ENCODE measurements around the gene PFN2. TPM values are rescaled to one million over a fixed set of nuclear protein-coding genes. Genes with fewer than 3 reads are reported as not detected.
"Not testable (repeated sequence)": the region's sequence is repeated elsewhere in the genome, so short reads cannot be mapped to it uniquely, and the experiment has no call there.

The PFN2 gene
- total and polyA plus RNA-seq, 5 donors from 2014 or later, result 2.2 to 4.1 (median 3.3) TPM

GRCh38 chr3:149999421-149999820 is 28.7 kb upstream of the PFN2 start:
- H3K4me1 Mint-ChIP-seq, result no peaks in the 10 kb centered on the region
- Histone ChIP-seq H3K36me3 (ENCODE audit: control insufficient read depth, insufficient read depth, low read length) (no peaks in the 10 kb centered on the region), H3K4me1 (ENCODE audit: control insufficient read depth, insufficient read depth, low read length, poor library complexity, severe bottlenecking) (no peaks in the 10 kb centered on the region), H3K27ac (ENCODE audit: insufficient read depth, low read length, poor library complexity, severe bottlenecking) (no peak overlapping the region), H3K4me3 (ENCODE audit: low read depth, low read length) (no peak overlapping the region), H3K9me3 (ENCODE audit: control insufficient read depth in 2 of 2, low read length in 2 of 2) (peaks cover 5 to 11% of the 10 kb centered on the region in 2 experiments), H3K27me3 (ENCODE audit: control insufficient read depth, insufficient read depth, low read length) (peaks cover 2% of the 10 kb centered on the region)
- DNase-seq (no peak), ATAC-seq (ENCODE audit: low read depth in 2 of 2) (no peak)
- H3K9me3 Mint-ChIP-seq, result peaks cover 0 to 20% (median 10%) of the 10 kb centered on the region in 7 donors
- H3K27me3 Mint-ChIP-seq, result peaks cover 31% of the 10 kb centered on the region
- no peak overlapping the region for H3K27ac Mint-ChIP-seq
- H3K4me3 Mint-ChIP-seq, result no peak overlapping the region
- H3K36me3 Mint-ChIP-seq, result no peaks in the 10 kb centered on the region

DNA sequence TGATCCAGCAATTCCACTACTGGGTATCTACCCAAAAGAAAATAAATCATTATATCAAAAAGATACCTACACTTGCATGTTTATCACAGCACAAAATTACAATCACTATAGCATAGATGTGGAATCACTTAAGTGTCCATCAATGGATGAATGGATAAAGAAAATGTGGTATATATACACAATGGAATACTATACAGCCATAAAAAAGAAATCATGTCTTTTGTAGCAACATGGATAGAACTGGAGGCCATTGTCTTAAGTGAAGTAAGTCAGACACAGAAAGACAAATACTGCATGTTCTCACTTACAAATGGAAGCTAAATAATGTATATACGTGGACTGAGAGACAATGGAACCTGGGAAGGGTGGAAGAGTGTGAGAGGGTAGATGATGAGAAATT is 28.3 kb upstream of the PFN2 start:
- DNase-seq, result no peak
- H3K36me3 ChIP-seq (ENCODE audit: control insufficient read depth, insufficient read depth, low read length), result no peaks in the 10 kb centered on the region
- Mint-ChIP-seq H3K36me3 (no peaks in the 10 kb centered on the region), H3K4me3 (no peak overlapping the region), H3K27me3 (peaks cover 31% of the 10 kb centered on the region), H3K27ac (no peak overlapping the region), H3K4me1 (no peaks in the 10 kb centered on the region), H3K9me3 (peaks cover 0 to 21% (median 10%) of the 10 kb centered on the region in 7 donors)
- no peak overlapping the region for H3K4me3 ChIP-seq (ENCODE audit: low read depth, low read length)
- H3K9me3 ChIP-seq (ENCODE audit: control insufficient read depth in 2 of 2, low read length in 2 of 2), result peaks cover 7 to 14% of the 10 kb centered on the region in 2 experiments
- no peaks in the 10 kb centered on the region for H3K4me1 ChIP-seq (ENCODE audit: control insufficient read depth, insufficient read depth, low read length, poor library complexity, severe bottlenecking)
- no peak overlapping the region for H3K27ac ChIP-seq (ENCODE audit: insufficient read depth, low read length, poor library complexity, severe bottlenecking)
- peaks cover 2% of the 10 kb centered on the region for H3K27me3 ChIP-seq (ENCODE audit: control insufficient read depth, insufficient read depth, low read length)
- ATAC-seq (ENCODE audit: low read depth in 2 of 2), result no peak

GRCh38 chr3:149992416-149993058 is 21.8 kb upstream of the PFN2 start:
- H3K4me1 Mint-ChIP-seq, result no peaks in the 10 kb centered on the region
- no peak overlapping the region for H3K27ac ChIP-seq (ENCODE audit: insufficient read depth, low read length, poor library complexity, severe bottlenecking)
- H3K9me3 Mint-ChIP-seq, result peaks cover 0 to 20% (median 10%) of the 10 kb centered on the region in 7 donors
- H3K4me1 ChIP-seq (ENCODE audit: control insufficient read depth, insufficient read depth, low read length, poor library complexity, severe bottlenecking), result no peaks in the 10 kb centered on the region
- H3K27me3 Mint-ChIP-seq, result peaks cover 17% of the 10 kb centered on the region
- H3K36me3 Mint-ChIP-seq, result no peaks in the 10 kb centered on the region
- ATAC-seq (ENCODE audit: low read depth in 2 of 2), result no peak
- H3K4me3 Mint-ChIP-seq, result no peak overlapping the region
- no peak overlapping the region for H3K27ac Mint-ChIP-seq
- H3K27me3 ChIP-seq (ENCODE audit: control insufficient read depth, insufficient read depth, low read length), result peaks cover 4% of the 10 kb centered on the region
- no peaks in the 10 kb centered on the region for H3K36me3 ChIP-seq (ENCODE audit: control insufficient read depth, insufficient read depth, low read length)
- peaks cover 9 to 19% of the 10 kb centered on the region in 2 experiments for H3K9me3 ChIP-seq (ENCODE audit: control insufficient read depth in 2 of 2, low read length in 2 of 2)
- H3K4me3 ChIP-seq (ENCODE audit: low read depth, low read length), result no peak overlapping the region
- DNase-seq, result no peak

GRCh38 chr3:149990423-149990948 is 19.8 kb upstream of the PFN2 start:
- Histone ChIP-seq H3K27ac (ENCODE audit: insufficient read depth, low read length, poor library complexity, severe bottlenecking) (no peak overlapping the region), H3K36me3 (ENCODE audit: control insufficient read depth, insufficient read depth, low read length) (no peaks in the 10 kb centered on the region), H3K9me3 (ENCODE audit: control insufficient read depth in 2 of 2, low read length in 2 of 2) (peaks cover 9 to 19% of the 10 kb centered on the region in 2 experiments), H3K4me3 (ENCODE audit: low read depth, low read length) (no peak overlapping the region), H3K27me3 (ENCODE audit: control insufficient read depth, insufficient read depth, low read length) (peaks cover 4% of the 10 kb centered on the region), H3K4me1 (ENCODE audit: control insufficient read depth, insufficient read depth, low read length, poor library complexity, severe bottlenecking) (no peaks in the 10 kb centered on the region)
- Mint-ChIP-seq H3K27me3 (peaks cover 5% of the 10 kb centered on the region), H3K36me3 (no peaks in the 10 kb centered on the region), H3K9me3 (peaks cover 0 to 13% (median 8%) of the 10 kb centered on the region in 7 donors), H3K4me1 (no peaks in the 10 kb centered on the region), H3K4me3 (no peak overlapping the region), H3K27ac (no peak overlapping the region)
- ATAC-seq (ENCODE audit: low read depth in 2 of 2) (no peak), DNase-seq (no peak)

- peaks cover 8% of the 10 kb centered on the region for H3K27me3 ChIP-seq (ENCODE audit: control insufficient read depth, insufficient read depth, low read length)
- Mint-ChIP-seq H3K4me3 (no peak overlapping the region), H3K9me3 (peaks cover 0 to 8% (median 5%) of the 10 kb centered on the region in 7 donors), H3K27me3 (peaks cover 4% of the 10 kb centered on the region), H3K27ac (no peak overlapping the region), H3K36me3 (no peaks in the 10 kb centered on the region), H3K4me1 (no peaks in the 10 kb centered on the region)
- no peak for ATAC-seq (ENCODE audit: low read depth in 2 of 2)
- no peak for DNase-seq
- H3K9me3 ChIP-seq (ENCODE audit: control insufficient read depth in 2 of 2, low read length in 2 of 2), result peaks cover 4 to 7% of the 10 kb centered on the region in 2 experiments
- H3K4me1 ChIP-seq (ENCODE audit: control insufficient read depth, insufficient read depth, low read length, poor library complexity, severe bottlenecking), result no peaks in the 10 kb centered on the region
- H3K27ac ChIP-seq (ENCODE audit: insufficient read depth, low read length, poor library complexity, severe bottlenecking), result no peak overlapping the region
- no peaks in the 10 kb centered on the region for H3K36me3 ChIP-seq (ENCODE audit: control insufficient read depth, insufficient read depth, low read length)
- H3K4me3 ChIP-seq (ENCODE audit: low read depth, low read length), result no peak overlapping the region
Measured at GRCh38 chr3:149989307-149989706, 18.6 kb upstream of the PFN2 start.

DNA sequence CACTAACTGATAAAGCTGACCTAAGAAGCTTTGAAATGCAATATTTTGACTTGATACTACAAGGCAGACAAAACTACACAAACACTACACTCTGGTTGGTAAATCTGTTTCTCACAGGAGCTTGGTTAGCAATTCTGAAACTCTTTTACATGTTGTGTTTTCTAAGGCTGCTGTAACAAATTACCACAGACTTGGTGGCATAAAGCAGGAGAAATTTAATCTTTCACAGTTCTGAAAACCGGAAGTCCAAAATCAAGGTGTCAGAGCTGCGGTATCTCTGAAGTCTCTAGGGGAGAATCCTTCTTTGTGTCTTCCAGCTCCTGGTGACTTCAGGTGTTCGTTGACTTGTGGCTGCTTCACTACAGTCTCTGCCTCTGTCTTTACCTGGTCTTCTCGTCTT is 12.9 kb upstream of the PFN2 start:
- DNase-seq (no peak), ATAC-seq (ENCODE audit: low read depth in 2 of 2) (no peak)
- no peaks in the 10 kb centered on the region for H3K9me3 Mint-ChIP-seq
- Histone ChIP-seq H3K27ac (ENCODE audit: insufficient read depth, low read length, poor library complexity, severe bottlenecking) (no peak overlapping the region), H3K27me3 (ENCODE audit: control insufficient read depth, insufficient read depth, low read length) (peaks cover 6% of the 10 kb centered on the region), H3K36me3 (ENCODE audit: control insufficient read depth, insufficient read depth, low read length) (no peaks in the 10 kb centered on the region), H3K9me3 (ENCODE audit: control insufficient read depth in 2 of 2, low read length in 2 of 2) (no peaks in the 10 kb centered on the region), H3K4me3 (ENCODE audit: low read depth, low read length) (no peak overlapping the region), H3K4me1 (ENCODE audit: control insufficient read depth, insufficient read depth, low read length, poor library complexity, severe bottlenecking) (no peaks in the 10 kb centered on the region)
- H3K27ac Mint-ChIP-seq, result no peak overlapping the region
- H3K36me3 Mint-ChIP-seq, result no peaks in the 10 kb centered on the region
- peaks cover 16% of the 10 kb centered on the region for H3K27me3 Mint-ChIP-seq
- H3K4me1 Mint-ChIP-seq, result no peaks in the 10 kb centered on the region
- no peak overlapping the region for H3K4me3 Mint-ChIP-seq

DNA sequence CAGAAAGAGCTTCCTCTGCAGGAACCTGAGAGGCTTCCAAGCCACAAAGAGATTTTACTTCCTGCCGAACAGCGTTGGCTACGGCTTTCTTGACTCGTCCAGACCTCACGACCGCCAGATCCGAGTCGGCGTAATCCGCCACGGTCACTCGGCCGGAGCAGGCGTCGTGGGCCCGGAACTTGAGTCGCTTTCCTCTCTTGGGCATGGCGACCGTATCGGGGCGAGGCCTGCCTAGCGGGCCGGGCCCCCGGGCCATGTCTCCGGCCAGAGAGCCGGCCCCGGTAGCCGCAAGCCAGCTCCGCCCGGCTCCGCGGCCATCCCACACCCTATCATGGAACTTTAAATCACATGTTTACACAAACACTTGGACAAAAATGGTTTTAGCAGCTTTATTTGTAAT is 12.4 kb upstream of the PFN2 start:
- not testable (repeated sequence) for H3K9me3 ChIP-seq (ENCODE audit: control insufficient read depth in 2 of 2, low read length in 2 of 2); H3K36me3 Mint-ChIP-seq; H3K36me3 ChIP-seq (ENCODE audit: control insufficient read depth, insufficient read depth, low read length); H3K4me1 ChIP-seq (ENCODE audit: control insufficient read depth, insufficient read depth, low read length, poor library complexity, severe bottlenecking); ATAC-seq (ENCODE audit: low read depth in 2 of 2); H3K4me3 ChIP-seq (ENCODE audit: low read depth, low read length); H3K27ac Mint-ChIP-seq; DNase-seq; H3K9me3 Mint-ChIP-seq; H3K4me1 Mint-ChIP-seq; H3K27ac ChIP-seq (ENCODE audit: insufficient read depth, low read length, poor library complexity, severe bottlenecking); H3K4me3 Mint-ChIP-seq
- H3K27me3 Mint-ChIP-seq, result peaks cover 16% of the 10 kb centered on the region
- H3K27me3 ChIP-seq (ENCODE audit: control insufficient read depth, insufficient read depth, low read length), result peaks cover 11% of the 10 kb centered on the region

- H3K27ac Mint-ChIP-seq; H3K36me3 ChIP-seq (ENCODE audit: control insufficient read depth, insufficient read depth, low read length); H3K4me3 Mint-ChIP-seq; H3K4me1 ChIP-seq (ENCODE audit: control insufficient read depth, insufficient read depth, low read length, poor library complexity, severe bottlenecking); H3K9me3 Mint-ChIP-seq; H3K9me3 ChIP-seq (ENCODE audit: control insufficient read depth in 2 of 2, low read length in 2 of 2); ATAC-seq (ENCODE audit: low read depth in 2 of 2); DNase-seq; H3K36me3 Mint-ChIP-seq; H3K27ac ChIP-seq (ENCODE audit: insufficient read depth, low read length, poor library complexity, severe bottlenecking); H3K4me1 Mint-ChIP-seq; H3K4me3 ChIP-seq (ENCODE audit: low read depth, low read length): not testable (repeated sequence)
- H3K27me3 ChIP-seq (ENCODE audit: control insufficient read depth, insufficient read depth, low read length), result peaks cover 16% of the 10 kb centered on the region
- H3K27me3 Mint-ChIP-seq, result peaks cover 26% of the 10 kb centered on the region
Measured at GRCh38 chr3:149981979-149982378, 11.3 kb upstream of the PFN2 start.

Data from CD4-positive, CD25-positive, alpha-beta regulatory T cell (primary cell).